Endothelial cell of umbilical vein (primary cell): Measurements from ENCODE around the gene PRDM12. TPM values are rescaled to one million over a fixed set of nuclear protein-coding genes. Genes with fewer than 3 reads are reported as not detected.
A peak's percentile ranks its signal among the peaks of the same experiment; 100 is the strongest.

ENCODE experiments used
- BruUV-seq: library from RNA; stranded (reverse); fragments of 400-500 nt; replicated peaks from 2 replicates; lab custom pipeline; 2021; lab: Mats Ljungman, UMichigan
- CTCF ChIA-PET: fragments of 300-600, 350-600 bp; sonication (Branson Sonifier 250); formaldehyde crosslinking; loops from one replicate; lab custom pipeline; 2021; ENCODE audit warnings: antibody characterized with exemption, inconsistent platforms; lab: Charles Lee
- POLR2A ChIA-PET: fragments of 300-600, 350-600 bp; sonication (Branson Sonifier 250); formaldehyde crosslinking; loops from one replicate; lab custom pipeline; 2021; ENCODE audit warnings: antibody characterized with exemption, inconsistent platforms; lab: Charles Lee
- DNase-seq: peaks from one replicate; pipeline ENCODE4 v3.0.0-alpha.2; 2011; ENCODE audit warnings: low read depth, low spot score
- FAIRE-seq: peaks from 2 replicates; lab custom pipeline; 2011; peaks lifted over from hg19 to GRCh38; lab: Jason Lieb, UNC
- H2AFZ ChIP-seq: 2 replicates; pipeline ENCODE4 v1.6.0; 2012; ENCODE audit warnings: low read depth, low read length, control low read depth, inconsistent platforms
- H3K27ac ChIP-seq: 2 replicates; pipeline ENCODE4 v1.5.1; 2011; ENCODE audit warnings: low read depth, mild to moderate bottlenecking, control low read depth, low read length, moderate library complexity; ENCODE audit not compliant: insufficient read depth
- H3K27me3 ChIP-seq, 2 experiments: 2 replicates each; pipeline versions ENCODE4 v1.6.0 to v1.6.1; 2011; ENCODE audit warnings: low read length in 2 of 2, mixed read lengths in 1 of 2; ENCODE audit not compliant: control insufficient read depth in 2 of 2, insufficient read depth in 2 of 2
- H3K36me3 ChIP-seq, 2 experiments: 2 replicates in 1 of 2; 3 replicates in 1 of 2; pipeline ENCODE4 v1.5.1; 2011; ENCODE audit warnings: low read length in 2 of 2, mild to moderate bottlenecking in 1 of 2, moderate library complexity in 1 of 2; ENCODE audit not compliant: control insufficient read depth in 2 of 2, insufficient read depth in 2 of 2; ENCODE audit errors: extremely low read depth in 1 of 2
- H3K4me1 ChIP-seq: 3 replicates; pipeline ENCODE4 v1.5.1; 2011; ENCODE audit warnings: mild to moderate bottlenecking, low read length; ENCODE audit not compliant: control insufficient read depth, insufficient read depth; ENCODE audit errors: extremely low read depth
- H3K4me2 ChIP-seq: 2 replicates; pipeline ENCODE4 v1.6.1; 2011; ENCODE audit warnings: low read length, control low read depth, mixed read lengths; ENCODE audit not compliant: insufficient read depth
- H3K4me3 ChIP-seq, 3 experiments: fragments of 200-600 bp in 1 of 3; sonication (generic), shearing (Covaris generic) in 1 of 3; replicated peaks in 1 of 3; 2 replicates each; pipeline ENCODE4 v1.5.1; 2011 to 2016; ENCODE audit warnings: control low read depth in 3 of 3, low read length in 3 of 3, mild to moderate bottlenecking in 2 of 3, inconsistent platforms in 1 of 3, low read depth in 1 of 3, moderate library complexity in 1 of 3; ENCODE audit not compliant: insufficient read depth in 1 of 3
- H3K79me2 ChIP-seq: 2 replicates; pipeline ENCODE4 v1.6.0; 2012; ENCODE audit warnings: low read length, inconsistent platforms; ENCODE audit not compliant: control insufficient read depth, insufficient read depth
- H3K9ac ChIP-seq: replicated peaks from 2 replicates; pipeline ENCODE3; 2011; ENCODE audit warnings: low read length, control low read depth; ENCODE audit not compliant: insufficient read depth; ENCODE audit errors: extremely low read depth
- H3K9me1 ChIP-seq: replicated peaks from 3 replicates; pipeline ENCODE4 v1.6.0; 2011; ENCODE audit warnings: mild to moderate bottlenecking, low read length; ENCODE audit not compliant: control insufficient read depth, insufficient read depth; ENCODE audit errors: extremely low read depth
- H3K9me3 ChIP-seq: replicated peaks from 2 replicates; pipeline ENCODE4 v1.5.1; 2012; ENCODE audit warnings: low read length, inconsistent platforms; ENCODE audit not compliant: control insufficient read depth, insufficient read depth
- H4K20me1 ChIP-seq: replicated peaks from 2 replicates; pipeline ENCODE3; 2011; ENCODE audit warnings: mild to moderate bottlenecking, low read length; ENCODE audit not compliant: control insufficient read depth, insufficient read depth; ENCODE audit errors: extremely low read depth
- EZH2 ChIP-seq: IDR thresholded peaks from 2 replicates; pipeline ENCODE4 v1.6.1; 2012; ENCODE audit warnings: borderline replicate concordance, low read depth, mild to moderate bottlenecking, moderate library complexity, low read length, inconsistent platforms; ENCODE audit not compliant: severe bottlenecking
- GATA2 ChIP-seq: IDR thresholded peaks from 2 replicates; pipeline ENCODE4 v1.7.0; 2011; ENCODE audit warnings: low read depth, mild to moderate bottlenecking, moderate library complexity, mixed read lengths, low read length; ENCODE audit not compliant: insufficient read length, insufficient read depth
- dilution Hi-C: fragments of 300-500 bp; cut with MboI; formaldehyde crosslinking; loops from one replicate; pipeline ENCODE4 v1.15.0; 2019; ENCODE audit warnings: low sequenced_read_pairs; ENCODE audit not compliant: extremely low pct_ligation_motif_present
- intact Hi-C: fragments of 100-400 bp; cut with micrococcal nuclease; formaldehyde crosslinking; loops from one replicate; pipeline ENCODE4 v1.10.0; 2022
- polyA plus RNA-seq, 4 experiments: library from polyadenylated mRNA; depleted of rRNA in 3 of 4; stranded (reverse) in 3 of 4; unstranded in 1 of 4; fragments of >200 nt; gene quantifications; 2 replicates each; pipeline versions ENCODE4 v1.2.1 to v1.2.3, GENCODE V29; 2011 to 2012; ENCODE audit warnings: missing spikeins in 1 of 4
- total RNA-seq: library from RNA; stranded (reverse); gene quantifications from 2 replicates; pipeline ENCODE4 v1.2.3, GENCODE V29; 2021
- TF ChIP-seq, protein P1 (sequence below): IDR thresholded peaks from 2 replicates; pipeline ENCODE4 v1.6.1; 2011; ENCODE audit not compliant: insufficient read depth, insufficient read length
- TF ChIP-seq, protein P2 (sequence below), 2 donors: IDR thresholded peaks; 1 replicate in 1 of 2; 2 replicates in 1 of 2; pipeline ENCODE4 v1.5.1; 2011; ENCODE audit warnings: low read length in 2 of 2, mild to moderate bottlenecking in 2 of 2, moderate library complexity in 2 of 2, control low read depth in 1 of 2, inconsistent platforms in 1 of 2, low read depth in 1 of 2; ENCODE audit not compliant: insufficient read depth in 1 of 2; ENCODE audit errors: extremely low read depth in 1 of 2

The PRDM12 gene
- total and polyA plus RNA-seq, 2 donors (not counting 3 experiments of a cell fraction or from before 2014, with no cell fraction given) = not detected

DNA sequence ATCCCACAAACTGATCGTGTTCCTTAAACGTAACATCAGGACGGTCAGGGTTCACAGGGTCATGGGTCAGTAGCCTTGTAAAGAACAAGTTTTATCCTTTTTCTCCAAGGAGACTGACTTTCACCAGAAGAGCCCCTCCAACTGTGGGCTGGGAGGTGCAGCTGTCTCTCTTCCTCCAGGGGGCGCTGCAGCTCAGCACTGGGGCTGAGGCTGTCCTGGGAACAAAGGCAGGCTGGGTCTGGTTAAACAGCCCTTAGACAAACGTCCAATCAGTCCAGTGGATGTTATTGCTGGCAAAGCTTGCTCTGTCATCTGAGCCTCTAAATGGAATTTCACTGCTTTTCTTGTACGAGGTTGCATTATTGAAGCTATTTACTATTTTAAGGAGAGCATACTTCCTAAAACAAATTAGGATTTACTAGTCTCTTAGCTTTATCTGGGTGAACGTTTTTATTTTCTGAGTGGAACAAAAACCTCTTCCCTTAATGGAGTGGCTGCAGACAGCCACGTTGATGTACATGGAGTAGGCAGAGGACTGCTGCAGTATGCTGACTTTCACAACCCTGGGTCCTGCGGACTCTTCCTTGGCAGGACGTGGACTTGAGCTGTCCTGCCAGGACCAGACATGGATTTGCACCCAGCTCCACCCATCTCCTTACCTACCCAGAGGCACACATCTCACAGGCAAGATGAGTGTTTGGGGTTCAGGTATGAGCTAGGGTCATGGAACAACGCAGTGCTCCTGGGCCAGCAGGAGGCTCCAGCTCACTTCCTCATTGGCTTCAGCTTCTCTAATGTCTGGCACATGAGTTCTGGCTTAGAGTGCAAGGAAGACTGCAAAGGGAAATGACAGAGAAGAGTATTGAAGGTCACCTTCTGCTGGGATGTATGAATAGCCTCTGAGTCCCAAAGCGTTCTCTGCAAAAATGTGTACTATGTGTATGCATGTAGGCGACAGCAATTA is 36.9 kb downstream of the PRDM12 start:
- ChIA-PET POLR2A (no interaction called here), CTCF (interaction anchor here (0.5 to 13.9 kb wide), 59 partner anchors 8 to 354 kb away, joined by 3 to 327 read pairs (median 4); partner anchors contain the start of gene EXOSC2)
- H4K20me1 ChIP-seq = no peaks in the 10 kb centered on the region
- BruUV-seq = no TSS peak
- H3K9ac ChIP-seq = no peak overlapping the region
- TF ChIP-seq, protein P1, sequence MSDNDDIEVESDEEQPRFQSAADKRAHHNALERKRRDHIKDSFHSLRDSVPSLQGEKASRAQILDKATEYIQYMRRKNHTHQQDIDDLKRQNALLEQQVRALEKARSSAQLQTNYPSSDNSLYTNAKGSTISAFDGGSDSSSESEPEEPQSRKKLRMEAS = no peak
- no peak for TF ChIP-seq EZH2
- no peak for TF ChIP-seq GATA2
- TF ChIP-seq, protein P2, sequence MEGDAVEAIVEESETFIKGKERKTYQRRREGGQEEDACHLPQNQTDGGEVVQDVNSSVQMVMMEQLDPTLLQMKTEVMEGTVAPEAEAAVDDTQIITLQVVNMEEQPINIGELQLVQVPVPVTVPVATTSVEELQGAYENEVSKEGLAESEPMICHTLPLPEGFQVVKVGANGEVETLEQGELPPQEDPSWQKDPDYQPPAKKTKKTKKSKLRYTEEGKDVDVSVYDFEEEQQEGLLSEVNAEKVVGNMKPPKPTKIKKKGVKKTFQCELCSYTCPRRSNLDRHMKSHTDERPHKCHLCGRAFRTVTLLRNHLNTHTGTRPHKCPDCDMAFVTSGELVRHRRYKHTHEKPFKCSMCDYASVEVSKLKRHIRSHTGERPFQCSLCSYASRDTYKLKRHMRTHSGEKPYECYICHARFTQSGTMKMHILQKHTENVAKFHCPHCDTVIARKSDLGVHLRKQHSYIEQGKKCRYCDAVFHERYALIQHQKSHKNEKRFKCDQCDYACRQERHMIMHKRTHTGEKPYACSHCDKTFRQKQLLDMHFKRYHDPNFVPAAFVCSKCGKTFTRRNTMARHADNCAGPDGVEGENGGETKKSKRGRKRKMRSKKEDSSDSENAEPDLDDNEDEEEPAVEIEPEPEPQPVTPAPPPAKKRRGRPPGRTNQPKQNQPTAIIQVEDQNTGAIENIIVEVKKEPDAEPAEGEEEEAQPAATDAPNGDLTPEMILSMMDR (IDR thresholded peaks at IDR 0.05; ENCODE audit: extremely low read depth in 1 of 2, insufficient read depth in 1 of 2, low read depth in 1 of 2, low read length in 2 of 2) = peak; percentile 97 to 99
- H3K4me2 ChIP-seq = no peak overlapping the region
- FAIRE-seq (peak; percentile 88), DNase-seq (peak; percentile 84)
- dilution Hi-C loops (no loop called here), intact Hi-C loops (loop anchor here (1.0 kb wide), 1 partner anchor 162 kb away; no protein-coding TSS in a partner anchor)
- no peak overlapping the region for H2AFZ ChIP-seq
- peaks cover 2% of the 10 kb centered on the region for H3K4me1 ChIP-seq
- H3K9me3 ChIP-seq = no peaks in the 10 kb centered on the region
- H3K9me1 ChIP-seq = no peaks in the 10 kb centered on the region
- H3K27ac ChIP-seq = no peak overlapping the region
- no peak overlapping the region for H3K4me3 ChIP-seq
- H3K27me3 ChIP-seq = no peaks in the 10 kb centered on the region
- H3K36me3 ChIP-seq = peaks cover 32 to 42% of the 10 kb centered on the region in 2 experiments
- H3K79me2 ChIP-seq = peaks cover 26% of the 10 kb centered on the region
